Measurements from ENCODE around the gene GNL3.

GRCh38 chr3:52694528-52695189, 8.8 kb downstream of the GNL3 start:
- TF ChIP-seq CTCF (IDR thresholded peaks at IDR 0.05; ENCODE audit: low read length): no peak
- TF ChIP-seq EZH2 (IDR thresholded peaks at IDR 0.05; ENCODE audit: borderline replicate concordance, low read length): no peak
